ENCODE results near the gene CPLX1.

CPLX1 gene

GRCh38 chr4:856225-856901, 30.4 kb upstream of the CPLX1 start:
- TF ChIP-seq, protein P1, sequence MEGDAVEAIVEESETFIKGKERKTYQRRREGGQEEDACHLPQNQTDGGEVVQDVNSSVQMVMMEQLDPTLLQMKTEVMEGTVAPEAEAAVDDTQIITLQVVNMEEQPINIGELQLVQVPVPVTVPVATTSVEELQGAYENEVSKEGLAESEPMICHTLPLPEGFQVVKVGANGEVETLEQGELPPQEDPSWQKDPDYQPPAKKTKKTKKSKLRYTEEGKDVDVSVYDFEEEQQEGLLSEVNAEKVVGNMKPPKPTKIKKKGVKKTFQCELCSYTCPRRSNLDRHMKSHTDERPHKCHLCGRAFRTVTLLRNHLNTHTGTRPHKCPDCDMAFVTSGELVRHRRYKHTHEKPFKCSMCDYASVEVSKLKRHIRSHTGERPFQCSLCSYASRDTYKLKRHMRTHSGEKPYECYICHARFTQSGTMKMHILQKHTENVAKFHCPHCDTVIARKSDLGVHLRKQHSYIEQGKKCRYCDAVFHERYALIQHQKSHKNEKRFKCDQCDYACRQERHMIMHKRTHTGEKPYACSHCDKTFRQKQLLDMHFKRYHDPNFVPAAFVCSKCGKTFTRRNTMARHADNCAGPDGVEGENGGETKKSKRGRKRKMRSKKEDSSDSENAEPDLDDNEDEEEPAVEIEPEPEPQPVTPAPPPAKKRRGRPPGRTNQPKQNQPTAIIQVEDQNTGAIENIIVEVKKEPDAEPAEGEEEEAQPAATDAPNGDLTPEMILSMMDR (conservative IDR thresholded peaks at IDR 0.05; ENCODE audit: low read depth, low read length), result no peak
- no peak for DNase-seq (ENCODE audit: low read depth)
- no peak overlapping the region for H3K4me3 ChIP-seq (ENCODE audit: low read length)

DNA sequence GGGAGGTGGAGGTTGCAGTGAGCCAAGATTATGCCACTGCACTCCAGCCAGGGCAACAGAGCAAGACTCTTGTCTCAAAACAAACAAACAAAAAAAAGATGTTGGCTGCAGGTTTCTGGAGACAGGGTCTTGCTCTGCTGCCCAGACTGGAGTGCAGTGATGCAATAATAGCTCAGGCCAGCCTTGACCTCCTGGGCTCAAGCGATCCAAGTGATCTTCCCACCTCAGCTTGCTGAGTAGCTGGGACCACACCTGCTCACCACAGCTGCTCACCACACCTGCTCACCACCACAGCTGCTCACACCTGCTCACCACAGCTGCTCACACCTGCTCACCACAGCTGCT, 29.9 kb upstream of the CPLX1 start:
- H3K4me3 ChIP-seq (ENCODE audit: low read length), result no peak overlapping the region
- TF ChIP-seq, protein P1 (conservative IDR thresholded peaks at IDR 0.05; ENCODE audit: low read depth, low read length), result no peak
- DNase-seq (ENCODE audit: low read depth), result no peak

GRCh38 chr4:854356-854755, 28.4 kb upstream of the CPLX1 start:
- no peak overlapping the region for H3K4me3 ChIP-seq (ENCODE audit: low read length)
- TF ChIP-seq, protein P1 (conservative IDR thresholded peaks at IDR 0.05; ENCODE audit: low read depth, low read length), result no peak
- DNase-seq (ENCODE audit: low read depth), result no peak

DNA sequence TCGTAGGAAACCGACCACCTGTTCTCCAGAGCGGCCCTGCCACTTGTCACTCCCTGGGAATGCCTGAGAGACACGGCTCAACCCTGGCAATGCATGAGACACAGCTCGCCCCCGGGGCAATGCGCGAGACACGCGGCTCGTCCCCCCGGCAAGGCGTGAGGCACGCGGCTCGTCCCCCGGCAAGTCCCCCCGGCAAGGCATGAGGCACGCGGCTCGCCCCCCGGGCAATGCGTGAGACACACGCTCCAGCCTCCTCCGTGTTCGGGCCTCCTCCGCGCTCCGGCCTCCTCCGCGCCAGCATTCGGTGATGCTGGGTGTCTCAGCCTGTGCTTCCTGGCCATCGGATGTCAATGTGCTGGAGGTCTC, 27.5 kb upstream of the CPLX1 start:
- DNase-seq (ENCODE audit: low read depth), result no peak
- TF ChIP-seq, protein P1 (conservative IDR thresholded peaks at IDR 0.05; ENCODE audit: low read depth, low read length), result no peak
- no peak overlapping the region for H3K4me3 ChIP-seq (ENCODE audit: low read length)

DNA sequence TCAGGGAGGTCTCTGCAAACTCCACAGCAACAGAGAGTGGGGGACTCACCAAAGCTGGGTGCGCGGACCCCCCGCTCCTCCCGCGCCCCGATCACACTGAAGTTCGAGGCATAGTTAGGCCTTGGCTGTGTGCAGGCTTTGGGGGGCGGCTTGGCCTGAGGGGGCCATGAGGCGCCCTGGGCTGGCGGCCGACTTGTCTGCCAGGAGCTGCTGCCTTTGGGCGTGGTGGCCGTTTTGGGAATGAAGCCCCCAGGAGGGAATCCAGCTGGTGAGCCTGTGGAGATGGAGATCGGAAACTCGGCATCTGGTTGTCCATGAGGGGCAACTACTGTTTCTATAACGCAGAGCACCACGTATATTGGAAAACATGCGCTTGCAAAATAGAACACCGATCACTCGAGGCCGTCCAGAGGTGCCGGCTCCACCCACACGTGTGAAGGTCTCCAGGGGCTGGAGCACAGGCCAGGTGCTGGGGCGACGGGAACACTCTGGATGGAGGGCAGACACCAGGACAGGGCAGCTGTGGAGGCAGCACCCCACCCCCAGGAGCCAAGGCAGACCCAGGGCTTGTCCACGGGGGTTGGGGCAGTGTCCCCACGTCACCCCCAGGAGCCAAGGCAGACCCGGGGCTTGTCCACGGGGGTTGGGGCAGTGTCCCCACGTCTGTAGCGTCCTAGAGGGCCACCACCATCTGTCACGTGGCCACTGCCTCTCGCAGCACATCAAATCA, 25.9 kb upstream of the CPLX1 start:
- no peak for DNase-seq (ENCODE audit: low read depth)

DNA sequence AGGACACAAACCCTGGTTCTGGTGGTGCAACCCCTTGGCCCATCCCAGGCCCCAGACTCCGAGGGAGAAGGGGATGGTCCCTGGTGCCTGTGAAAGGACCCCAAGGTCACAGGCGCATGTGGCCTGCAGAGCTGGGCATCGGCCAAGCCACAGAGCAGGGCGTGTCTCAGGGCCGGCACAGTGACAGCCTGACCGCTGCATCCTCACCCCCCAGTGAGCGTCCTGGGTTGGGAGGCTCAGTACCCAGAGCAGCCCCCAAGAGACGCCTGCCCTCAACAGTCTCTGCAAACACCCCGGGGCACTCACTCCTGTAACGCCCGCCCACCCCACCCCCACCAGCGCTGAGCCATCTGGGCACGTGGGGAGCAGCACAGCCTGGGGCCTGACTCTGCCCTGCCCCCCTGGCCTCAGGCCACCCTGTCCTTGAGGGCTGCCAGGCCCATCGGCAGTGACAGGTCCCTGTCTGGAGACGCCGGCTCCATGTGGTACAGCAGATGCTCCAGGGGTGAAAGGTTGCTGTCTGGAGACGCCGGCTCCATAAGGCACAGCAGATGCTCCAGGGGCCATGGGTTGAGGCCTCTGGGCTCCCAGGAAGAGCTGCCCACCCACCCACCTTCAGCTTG, 24.5 kb upstream of the CPLX1 start:
- DNase-seq (ENCODE audit: low read depth), result no peak
- no peak overlapping the region for H3K4me3 ChIP-seq (ENCODE audit: low read length)
- TF ChIP-seq, protein P1 (conservative IDR thresholded peaks at IDR 0.05; ENCODE audit: low read depth, low read length), result no peak

More for the DNA sequence above, 25.9 kb upstream of the CPLX1 start:
- no peak overlapping the region for H3K4me3 ChIP-seq (ENCODE audit: low read length)
- TF ChIP-seq, protein P1 (conservative IDR thresholded peaks at IDR 0.05; ENCODE audit: low read depth, low read length), result no peak
